OCI-LY1 (cell line): ENCODE measurements around the gene RNF181.

Experiments used
- H2AFZ ChIP-seq: fragments of 200-600 bp; sonication (generic), shearing (Covaris generic); 2 replicates; pipeline ENCODE4 v1.6.0; 2014; ENCODE audit warnings: antibody characterized with exemption, mild to moderate bottlenecking, low read length
- H3F3A ChIP-seq: fragments of 200-600 bp; sonication (generic), shearing (Covaris generic); 2 replicates; pipeline ENCODE4 v1.6.0; 2014; ENCODE audit warnings: mild to moderate bottlenecking, antibody characterized with exemption, low read length, moderate library complexity; ENCODE audit not compliant: insufficient read depth
- H3K27ac ChIP-seq: fragments of 200-600 bp; sonication (generic); 2 replicates; pipeline ENCODE4 v1.5.1; 2014; ENCODE audit warnings: low read length, mixed run types, mild to moderate bottlenecking, low read depth; ENCODE audit not compliant: poor library complexity, severe bottlenecking
- H3K27me3 ChIP-seq: fragments of 200-600 bp; sonication (generic); 2 replicates; pipeline ENCODE4 v1.6.0; 2014; ENCODE audit warnings: antibody characterized with exemption, mild to moderate bottlenecking, low read length, moderate library complexity; ENCODE audit not compliant: insufficient read depth
- H3K36me3 ChIP-seq: fragments of 200-600 bp; sonication (generic); 2 replicates; pipeline ENCODE4 v1.6.1; 2014; ENCODE audit warnings: mild to moderate bottlenecking, antibody characterized with exemption, low read length, moderate library complexity, mixed read lengths; ENCODE audit not compliant: insufficient read depth
- H3K4me1 ChIP-seq: fragments of 200-600 bp; sonication (generic); 2 replicates; pipeline ENCODE4 v1.5.1; 2014; ENCODE audit warnings: mild to moderate bottlenecking, low read length, moderate library complexity; ENCODE audit not compliant: insufficient read depth, severe bottlenecking
- H3K4me2 ChIP-seq: fragments of 200-600 bp; sonication (generic), shearing (Covaris generic); 2 replicates; pipeline ENCODE4 v1.6.1; 2014; ENCODE audit warnings: low read length
- H3K4me3 ChIP-seq: fragments of 200-600 bp; sonication (generic); 2 replicates; pipeline ENCODE4 v1.5.1; 2014; ENCODE audit warnings: low read length, low read depth, mild to moderate bottlenecking, mixed read lengths; ENCODE audit not compliant: poor library complexity, severe bottlenecking
- H3K79me2 ChIP-seq: fragments of 200-600 bp; shearing (Covaris generic); 2 replicates; pipeline ENCODE4 v1.6.1; 2016; ENCODE audit warnings: mixed run types, low read length, mixed read lengths; ENCODE audit not compliant: insufficient read depth
- H3K9ac ChIP-seq: fragments of 200-600 bp; sonication (generic), shearing (Covaris generic); 2 replicates; pipeline ENCODE4 v1.6.1; 2014; ENCODE audit warnings: mild to moderate bottlenecking, low read length, mixed read lengths
- H3K9me2 ChIP-seq: fragments of 200-600 bp; sonication (generic), shearing (Covaris generic); 2 replicates; pipeline ENCODE4 v1.6.1; 2014; ENCODE audit warnings: low read depth, mild to moderate bottlenecking, low read length, mixed read lengths
- H3K9me3 ChIP-seq: fragments of 200-600 bp; shearing (Covaris generic); 2 replicates; pipeline ENCODE4 v1.6.1; 2014; ENCODE audit warnings: low read length, mixed read lengths
- H4K20me1 ChIP-seq: fragments of 200-600 bp; sonication (generic), shearing (Covaris generic); 2 replicates; pipeline ENCODE4 v1.6.0; 2016; ENCODE audit warnings: mild to moderate bottlenecking, low read length; ENCODE audit not compliant: insufficient read depth
- EZH2 ChIP-seq: fragments of 200-600 bp; sonication (generic), shearing (Covaris generic); IDR thresholded peaks from 2 replicates; pipeline ENCODE4 v1.8.0; 2017; ENCODE audit warnings: borderline replicate concordance, mixed run types, mild to moderate bottlenecking, antibody characterized with exemption, low read length, moderate library complexity, mixed read lengths
- TF ChIP-seq, protein P1 (sequence below): fragments of 200-600 bp; sonication (generic), shearing (Covaris generic); IDR thresholded peaks from 2 replicates; pipeline ENCODE4 v1.5.1; 2017; ENCODE audit warnings: mild to moderate bottlenecking, antibody characterized with exemption, low read length, moderate library complexity, mixed read lengths

The RNF181 gene

DNA sequence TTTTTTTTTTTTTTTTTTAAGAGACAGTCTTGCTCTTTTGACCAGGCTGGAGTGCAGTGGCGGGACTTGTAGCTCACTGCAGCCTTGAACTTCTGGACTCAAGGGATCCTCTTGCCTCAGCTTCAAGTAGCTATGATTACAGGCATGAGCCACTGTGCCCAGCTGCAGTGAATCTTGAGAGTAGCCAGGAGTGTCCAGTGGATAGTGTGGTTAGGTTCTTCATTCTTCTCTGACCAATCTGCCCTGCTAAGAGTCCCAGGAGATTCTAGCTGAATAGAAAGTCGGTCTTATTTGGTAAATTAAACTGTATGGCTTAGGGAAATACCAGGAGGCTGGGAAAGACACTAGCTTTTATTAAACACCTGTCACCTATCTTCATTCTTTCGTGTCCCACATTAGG is 35.8 kb downstream of the RNF181 start:
- Histone ChIP-seq H3K9me2 (no peaks in the 10 kb centered on the region), H3K4me1 (no peaks in the 10 kb centered on the region), H3K36me3 (peaks cover 95% of the 10 kb centered on the region), H3K27ac (no peak overlapping the region), H4K20me1 (no peaks in the 10 kb centered on the region), H3K4me2 (no peak overlapping the region), H2AFZ (no peak overlapping the region), H3K27me3 (no peaks in the 10 kb centered on the region), H3K4me3 (no peak overlapping the region), H3K9me3 (no peaks in the 10 kb centered on the region), H3K79me2 (no peaks in the 10 kb centered on the region), H3F3A (no peaks in the 10 kb centered on the region), H3K9ac (no peak overlapping the region)
- TF ChIP-seq, protein P1, sequence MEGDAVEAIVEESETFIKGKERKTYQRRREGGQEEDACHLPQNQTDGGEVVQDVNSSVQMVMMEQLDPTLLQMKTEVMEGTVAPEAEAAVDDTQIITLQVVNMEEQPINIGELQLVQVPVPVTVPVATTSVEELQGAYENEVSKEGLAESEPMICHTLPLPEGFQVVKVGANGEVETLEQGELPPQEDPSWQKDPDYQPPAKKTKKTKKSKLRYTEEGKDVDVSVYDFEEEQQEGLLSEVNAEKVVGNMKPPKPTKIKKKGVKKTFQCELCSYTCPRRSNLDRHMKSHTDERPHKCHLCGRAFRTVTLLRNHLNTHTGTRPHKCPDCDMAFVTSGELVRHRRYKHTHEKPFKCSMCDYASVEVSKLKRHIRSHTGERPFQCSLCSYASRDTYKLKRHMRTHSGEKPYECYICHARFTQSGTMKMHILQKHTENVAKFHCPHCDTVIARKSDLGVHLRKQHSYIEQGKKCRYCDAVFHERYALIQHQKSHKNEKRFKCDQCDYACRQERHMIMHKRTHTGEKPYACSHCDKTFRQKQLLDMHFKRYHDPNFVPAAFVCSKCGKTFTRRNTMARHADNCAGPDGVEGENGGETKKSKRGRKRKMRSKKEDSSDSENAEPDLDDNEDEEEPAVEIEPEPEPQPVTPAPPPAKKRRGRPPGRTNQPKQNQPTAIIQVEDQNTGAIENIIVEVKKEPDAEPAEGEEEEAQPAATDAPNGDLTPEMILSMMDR = no peak
- TF ChIP-seq EZH2 = no peak

DNA sequence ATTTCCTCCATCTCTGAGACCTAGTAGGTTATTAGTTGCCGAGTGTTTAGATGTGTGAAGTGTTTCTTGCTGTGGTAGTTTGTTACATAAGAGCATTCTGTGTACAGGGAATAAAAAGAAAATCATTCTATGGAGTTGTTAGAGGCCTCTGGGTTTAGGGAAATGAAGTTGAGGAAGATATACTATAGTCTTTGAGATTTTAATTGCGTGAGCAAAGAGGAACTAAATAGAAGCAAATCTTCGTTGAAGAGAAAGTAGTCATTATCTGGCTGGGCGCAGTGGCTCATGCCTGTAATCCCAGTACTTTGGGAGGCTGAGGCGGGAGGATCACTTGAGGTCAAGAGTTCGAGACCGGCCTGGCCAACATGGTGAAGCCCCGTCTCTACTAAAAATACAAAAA is 39.5 kb downstream of the RNF181 start:
- Histone ChIP-seq H3K36me3 (peaks cover 93% of the 10 kb centered on the region), H3K79me2 (no peaks in the 10 kb centered on the region), H3K27ac (no peak overlapping the region)

DNA sequence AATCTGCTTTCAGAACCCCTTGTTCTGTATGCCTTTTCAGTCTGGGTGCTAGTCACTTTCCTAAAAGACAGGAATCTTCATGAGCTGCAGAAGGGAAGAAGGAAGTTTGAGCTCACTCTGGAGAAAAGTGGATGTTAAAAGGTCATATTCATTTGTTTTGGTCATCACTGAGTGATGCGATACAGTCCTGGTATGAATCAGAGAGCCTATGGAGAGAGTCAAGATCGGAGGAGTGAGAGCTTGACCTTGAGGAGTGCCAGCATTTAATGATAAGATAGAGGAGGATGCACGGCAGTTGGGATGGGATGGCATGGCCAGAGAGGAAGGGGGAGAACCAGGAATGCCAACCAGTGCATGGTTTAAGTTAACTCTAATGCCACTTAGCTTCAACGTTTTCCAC is 40.1 kb downstream of the RNF181 start:
- Histone ChIP-seq H3K9me3 (no peaks in the 10 kb centered on the region), H2AFZ (no peak overlapping the region), H3K79me2 (no peaks in the 10 kb centered on the region), H3K4me2 (no peak overlapping the region), H3K4me3 (no peak overlapping the region), H3K27ac (no peak overlapping the region), H3K36me3 (peaks cover 90% of the 10 kb centered on the region), H3F3A (0 out of 2 replicates have a peak, but pooled peaks cover 7% of the 10 kb centered on the region), H3K4me1 (no peaks in the 10 kb centered on the region), H3K9ac (no peak overlapping the region), H4K20me1 (no peaks in the 10 kb centered on the region), H3K27me3 (no peaks in the 10 kb centered on the region), H3K9me2 (no peaks in the 10 kb centered on the region)
- no peak for TF ChIP-seq EZH2
- TF ChIP-seq, protein P1 = no peak

More for the DNA sequence above, 39.5 kb downstream of the RNF181 start:
- no peak overlapping the region for H2AFZ ChIP-seq
- 0 out of 2 replicates have a peak, but pooled peaks cover 7% of the 10 kb centered on the region for H3F3A ChIP-seq
- H3K4me2 ChIP-seq = no peak overlapping the region
- H3K9me2 ChIP-seq = no peaks in the 10 kb centered on the region
- H3K9me3 ChIP-seq = no peaks in the 10 kb centered on the region
- no peak for TF ChIP-seq EZH2
- TF ChIP-seq, protein P1 = no peak
- H3K27me3 ChIP-seq = no peaks in the 10 kb centered on the region
- no peaks in the 10 kb centered on the region for H4K20me1 ChIP-seq
- no peak overlapping the region for H3K4me3 ChIP-seq
- no peaks in the 10 kb centered on the region for H3K4me1 ChIP-seq
- no peak overlapping the region for H3K9ac ChIP-seq
